NCI-H146 (cell line): ENCODE data around the gene TPCN2.

Experiments used
- DNase-seq: peaks from one replicate; lab custom pipeline; 2025; lab: John Stamatoyannopoulos, UW

Gene TPCN2

GRCh38 chr11:69167130-69167915 is 118.6 kb downstream of the TPCN2 start:
- DNase-seq, result no peak

DNA sequence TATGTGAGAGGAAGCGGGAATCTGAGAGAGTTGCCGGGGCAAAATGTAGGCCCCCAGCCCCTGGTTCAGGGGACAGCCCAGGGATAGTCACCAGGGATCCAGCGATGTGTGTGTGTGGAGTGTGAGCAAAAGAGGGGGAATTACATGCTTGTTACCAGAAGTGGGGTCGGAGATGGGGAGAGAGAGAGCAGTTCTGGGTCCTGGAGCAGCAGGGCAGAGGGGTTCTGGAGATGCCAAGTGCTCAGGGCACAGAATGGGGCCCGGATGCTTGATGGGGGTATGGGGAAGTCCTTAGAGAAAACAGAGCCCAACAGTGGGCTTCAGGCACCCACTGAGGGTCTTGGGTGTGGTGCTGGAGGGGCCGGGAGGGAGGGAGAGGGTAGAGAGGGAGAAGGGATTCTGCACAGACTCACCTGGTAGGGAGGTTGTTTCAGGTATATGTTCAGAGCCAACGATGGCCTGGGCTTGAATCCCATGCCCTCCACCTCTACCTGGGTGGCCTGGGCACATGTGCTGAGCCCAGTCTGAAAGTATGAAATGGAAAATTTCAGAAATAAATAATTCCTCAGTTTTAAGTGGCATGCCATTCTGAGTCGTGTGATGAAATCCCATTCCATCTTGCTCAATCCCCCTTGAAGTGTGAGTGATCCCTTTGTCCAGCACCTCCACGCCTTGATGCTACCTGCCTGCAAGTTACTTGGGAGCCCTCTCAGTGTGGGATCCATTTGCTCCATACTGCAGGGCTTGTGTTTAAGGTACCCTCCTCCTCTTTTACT is 119.4 kb downstream of the TPCN2 start:
- DNase-seq, result no peak

DNA sequence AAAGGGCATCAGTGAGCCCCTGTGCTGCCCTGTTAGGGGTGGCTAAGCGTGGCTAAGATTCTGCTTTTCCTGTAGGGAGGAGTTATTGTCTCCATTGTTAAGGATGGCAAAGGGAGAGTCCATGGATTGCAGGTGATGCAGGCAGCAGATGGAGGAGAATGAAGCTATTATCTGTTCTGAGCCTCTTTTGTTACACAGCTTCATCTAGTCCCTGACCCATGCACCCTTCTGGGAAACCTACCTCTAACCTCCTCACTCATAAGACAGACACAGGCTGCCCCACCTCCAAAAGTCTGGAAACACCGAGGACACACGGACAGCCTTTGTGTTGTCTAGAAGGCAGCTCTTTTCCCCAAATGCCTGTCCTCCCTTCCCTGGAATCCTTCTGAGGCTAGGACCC is 120.7 kb downstream of the TPCN2 start:
- DNase-seq, result no peak

GRCh38 chr11:69170704-69171103 is 122.0 kb downstream of the TPCN2 start:
- DNase-seq, result peak; percentile 55

- no peak for DNase-seq
Observed at GRCh38 chr11:69171476-69172240, 122.9 kb downstream of the TPCN2 start.

GRCh38 chr11:69172674-69173073 is 123.9 kb downstream of the TPCN2 start:
- DNase-seq, result no peak

DNA sequence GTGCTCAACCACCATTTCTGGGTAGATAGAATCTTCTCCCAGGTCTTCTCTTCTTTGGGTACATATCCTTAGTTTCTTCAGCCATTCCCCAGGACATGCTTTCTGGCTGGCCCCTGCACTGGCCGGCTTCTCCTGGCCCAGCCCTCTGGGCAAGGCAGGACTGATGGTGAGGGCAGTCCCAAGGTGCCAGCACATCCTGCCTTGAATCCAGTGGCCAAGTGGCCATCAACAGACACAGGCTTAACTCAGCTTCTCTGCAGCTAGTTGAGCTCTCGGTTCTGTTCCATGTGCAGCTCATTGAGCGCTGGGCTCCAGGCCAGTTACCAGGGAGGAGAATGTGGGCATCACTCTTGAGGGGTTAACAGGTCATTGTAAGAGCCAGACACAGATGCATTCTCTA is 124.6 kb downstream of the TPCN2 start:
- no peak for DNase-seq

DNA sequence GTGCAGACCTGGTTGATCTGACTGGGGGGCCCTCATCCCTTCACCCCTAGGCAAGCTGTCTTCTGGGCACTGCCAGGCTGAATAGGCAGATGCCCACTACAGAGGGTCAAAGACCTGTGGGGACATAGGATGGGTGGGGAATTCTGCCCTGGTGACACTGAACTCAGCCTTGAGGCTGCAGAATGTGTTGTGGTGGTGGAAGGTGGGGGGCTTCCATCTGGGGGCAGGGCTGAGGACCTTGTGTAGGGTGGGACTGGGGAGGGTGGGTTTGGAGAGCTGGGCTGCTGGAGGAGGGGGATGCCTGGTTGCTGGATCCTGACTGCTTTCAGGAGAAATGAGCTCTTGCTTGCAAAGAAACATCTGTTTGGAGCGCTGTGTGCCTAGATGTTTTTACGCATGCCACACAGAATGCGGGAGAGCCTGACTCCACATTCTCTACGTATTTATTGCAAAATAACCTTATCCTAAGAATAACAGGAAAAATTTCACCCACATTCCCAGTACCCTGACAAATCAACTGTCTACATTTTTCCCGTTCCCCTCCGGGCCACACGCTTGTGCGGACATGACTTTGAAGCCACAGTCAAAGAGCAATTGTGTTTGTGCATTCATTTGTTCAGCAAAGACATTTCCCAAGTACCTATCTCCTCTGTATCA is 125.3 kb downstream of the TPCN2 start:
- DNase-seq, result no peak

DNA sequence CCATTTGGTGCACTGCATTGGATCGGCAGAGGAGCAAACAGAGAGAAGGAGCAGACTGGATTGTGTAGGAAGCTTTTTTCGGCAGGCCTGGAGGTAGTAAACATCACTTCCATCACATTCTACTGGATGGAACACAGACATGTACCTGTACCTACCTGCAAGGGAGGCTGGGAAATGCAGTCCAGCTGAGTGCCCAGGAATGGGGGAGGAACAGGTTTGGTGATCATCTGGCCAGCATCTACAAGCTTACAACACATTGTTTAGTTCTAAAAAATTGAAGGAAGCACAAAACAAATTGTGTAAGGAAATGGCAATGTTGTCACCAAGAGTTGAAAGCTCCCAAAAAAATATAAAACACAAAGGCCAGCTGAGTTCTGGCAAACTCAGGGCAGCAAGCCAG is 126.1 kb downstream of the TPCN2 start:
- DNase-seq, result no peak

DNA sequence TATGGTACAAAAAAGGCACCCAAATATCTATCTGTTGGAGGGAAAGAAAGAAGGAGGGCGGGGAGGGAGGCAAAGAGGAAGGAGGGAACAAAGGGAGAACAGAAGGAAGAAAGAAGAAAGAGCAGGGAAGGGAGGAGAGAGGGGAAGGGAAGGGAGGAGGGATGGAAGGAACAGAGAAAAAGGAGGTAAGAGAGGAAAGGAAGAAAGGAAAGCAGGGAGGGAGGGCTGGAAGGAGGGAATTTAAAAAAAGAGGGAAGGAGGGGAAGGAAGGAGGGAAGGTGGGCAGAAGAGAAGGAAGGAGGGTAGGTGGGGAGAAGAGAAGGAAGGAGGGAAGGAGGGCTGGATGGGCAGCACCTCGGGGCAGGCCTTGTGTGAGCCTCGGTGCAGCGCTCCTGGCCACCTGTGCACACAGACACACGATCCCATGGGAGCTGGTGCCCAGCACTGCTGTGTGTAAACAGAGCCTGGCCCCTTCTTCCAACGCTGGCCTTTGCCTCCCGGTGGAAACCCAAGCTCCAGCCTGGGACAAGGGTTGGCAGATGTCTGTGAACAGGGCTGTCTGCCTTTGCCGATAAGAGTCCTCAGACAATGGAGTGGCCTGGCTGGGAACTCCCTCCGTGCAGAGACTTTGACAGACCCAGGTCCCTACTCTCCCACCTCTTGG is 130.2 kb downstream of the TPCN2 start:
- peak; percentile 26 for DNase-seq

- DNase-seq, result no peak
Observed at GRCh38 chr11:69180226-69180625, 131.5 kb downstream of the TPCN2 start.

DNA sequence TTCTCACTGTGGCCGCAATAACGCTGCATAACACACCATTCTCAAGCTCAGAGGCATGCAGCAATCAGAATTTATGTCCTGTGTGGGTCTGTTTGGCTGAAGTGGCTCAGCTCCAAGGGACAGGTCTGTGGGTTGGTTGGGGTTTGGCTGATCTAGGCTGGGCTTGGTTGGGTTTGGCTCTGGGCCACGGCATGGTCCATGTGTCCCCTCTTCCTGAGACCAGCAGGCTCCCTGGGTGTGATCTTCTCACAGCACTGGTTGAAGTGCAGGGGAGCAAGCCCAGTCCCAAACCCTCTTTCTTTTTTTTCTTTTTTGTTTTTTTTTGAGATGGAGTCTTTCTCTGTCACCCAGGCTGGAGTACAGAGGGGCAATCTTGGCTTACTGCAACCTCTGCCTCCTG is 132.0 kb downstream of the TPCN2 start:
- DNase-seq, result no peak

DNA sequence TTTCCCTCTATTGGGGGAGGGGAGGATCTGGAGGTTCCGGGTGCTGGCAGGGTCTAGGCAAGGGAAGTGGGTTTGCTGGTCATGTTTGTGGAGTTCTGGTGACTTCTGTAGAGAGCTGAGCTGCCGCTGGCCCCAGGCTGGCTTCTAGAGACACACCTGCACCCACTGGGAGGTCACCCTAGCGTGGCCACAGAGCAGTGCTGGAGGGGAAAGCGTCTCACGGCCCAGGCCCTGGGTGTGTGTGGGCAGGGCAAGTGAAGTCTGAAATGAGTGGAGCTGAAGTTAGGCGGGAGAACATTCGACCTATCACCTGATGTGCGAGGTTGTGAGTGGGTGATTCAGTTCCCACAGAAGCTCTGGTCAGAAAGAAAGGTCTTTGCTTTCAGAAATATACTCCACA is 134.9 kb downstream of the TPCN2 start:
- DNase-seq, result no peak
